GM12878 (cell line): ENCODE measurements around the gene TRAF3IP3.

Source experiments
- CREB1 ChIP-seq: IDR thresholded peaks from 2 replicates; pipeline ENCODE4 v1.6.1; 2012; ENCODE audit warnings: low read depth, mild to moderate bottlenecking, inconsistent platforms
- EP300 ChIP-seq, 2 experiments: fragments of 150-350 bp in 1 of 2; IDR thresholded peaks; 2 replicates each; pipeline ENCODE4 v1.6.1; 2011 to 2012; ENCODE audit warnings: low read depth in 2 of 2, low read length in 2 of 2, borderline replicate concordance in 1 of 2, improper control_type of control experiment in 1 of 2, inconsistent platforms in 1 of 2; ENCODE audit not compliant: control insufficient read depth in 1 of 2
- ESRRA ChIP-seq: IDR thresholded peaks from 2 replicates; pipeline ENCODE4 v1.6.1; 2012; ENCODE audit warnings: mild to moderate bottlenecking, low read length, improper control_type of control experiment
- EZH2 ChIP-seq: IDR thresholded peaks from 2 replicates; pipeline ENCODE4 v1.6.1; 2012; ENCODE audit warnings: low read depth, mild to moderate bottlenecking, control low read depth, inconsistent platforms, low read length, borderline replicate concordance; ENCODE audit not compliant: control insufficient read depth
- ZSCAN29 ChIP-seq: fragments of 450-650 bp; IDR thresholded peaks from 2 replicates; pipeline ENCODE4 v1.6.1; 2017; ENCODE audit warnings: mild to moderate bottlenecking, moderate library complexity

- TF ChIP-seq CREB1, result no peak
- TF ChIP-seq ZSCAN29, result no peak
- TF ChIP-seq EP300 (IDR thresholded peaks at IDR 0.05; ENCODE audit: borderline replicate concordance in 1 of 2, control insufficient read depth in 1 of 2, low read depth in 2 of 2, low read length in 2 of 2), result no peak
- no peak for TF ChIP-seq EZH2
- TF ChIP-seq ESRRA, result no peak
These were observed 45.0 kb upstream of the TRAF3IP3 start for GRCh38 chr1:209710847-209711246.
